Stimulated activated CD4-positive, alpha-beta T cell treated with anti-CD3 and anti-CD28 coated beads, Interleukin-15, amount 100 ng/mL, for 48 hours (primary cell): Measurements from ENCODE around the gene NFE2L2.
"Not testable (repeated sequence)": the region's sequence is repeated elsewhere in the genome, so short reads cannot be mapped to it uniquely, and the experiment has no call there.

Source experiments
- DNase-seq, 2 donors: peaks; one replicate each; pipeline ENCODE4 v3.0.0-alpha.2; 2020; ENCODE audit warnings: low read depth in 2 of 2

NFE2L2 gene

GRCh38 chr2:177264693-177265587 lies at the start of gene NFE2L2:
NFE2L2 (minus strand) TSS chr2:177264727; CDS start chr2:177264576, 151 bp downstream.
- peak; percentile 88 to 93 for DNase-seq

DNA sequence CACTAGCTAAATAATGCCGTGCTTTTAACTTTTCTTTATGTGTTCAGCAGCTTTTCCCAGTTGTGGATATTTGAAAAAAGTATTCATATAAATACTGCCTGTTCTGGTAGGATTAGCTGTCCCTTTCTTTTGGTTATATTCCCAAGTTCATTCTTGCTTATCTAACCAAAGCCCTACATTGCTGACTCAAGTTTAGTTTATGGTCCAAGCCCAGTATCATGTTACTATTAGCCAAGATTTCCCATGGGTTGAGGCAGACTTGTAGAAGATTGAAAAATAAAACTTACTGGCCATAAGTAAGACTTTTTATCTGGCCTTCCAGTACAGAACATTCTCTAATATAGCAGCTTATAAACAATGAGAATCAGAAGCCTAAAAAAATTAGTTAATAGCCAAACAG lies 49.7 kb upstream of the NFE2L2 start:
- no peak for DNase-seq

DNA sequence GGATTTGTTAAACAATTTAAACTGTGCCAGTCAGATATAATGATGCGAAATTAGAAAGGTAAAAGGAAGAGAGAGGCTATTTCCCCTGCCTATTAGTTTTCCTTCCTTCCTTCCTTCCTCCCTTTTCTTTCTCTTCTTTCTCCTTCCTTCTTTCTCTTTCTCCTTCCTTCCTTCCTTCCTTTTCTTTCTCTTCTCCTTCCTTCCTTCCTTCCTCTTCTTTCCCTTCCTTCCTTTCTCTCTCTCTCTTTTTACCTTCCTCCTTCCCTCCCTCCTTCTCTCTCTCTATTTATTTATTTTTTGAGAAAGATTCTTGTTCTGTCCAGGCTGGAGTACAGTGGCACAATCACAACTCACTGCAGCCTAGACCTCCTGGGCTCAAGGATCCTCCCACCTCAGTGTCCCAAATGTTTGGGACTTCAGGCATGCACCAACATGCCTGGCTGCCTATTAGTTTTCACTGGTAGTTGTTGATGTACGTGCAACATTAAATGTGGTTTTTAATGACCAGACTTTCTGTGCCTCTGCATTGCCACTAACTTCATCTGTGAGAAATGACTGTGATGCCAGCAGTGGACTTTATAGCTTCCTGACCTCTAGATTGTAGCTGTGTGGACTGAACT lies 48.7 kb upstream of the NFE2L2 start:
- no peak for DNase-seq

DNA sequence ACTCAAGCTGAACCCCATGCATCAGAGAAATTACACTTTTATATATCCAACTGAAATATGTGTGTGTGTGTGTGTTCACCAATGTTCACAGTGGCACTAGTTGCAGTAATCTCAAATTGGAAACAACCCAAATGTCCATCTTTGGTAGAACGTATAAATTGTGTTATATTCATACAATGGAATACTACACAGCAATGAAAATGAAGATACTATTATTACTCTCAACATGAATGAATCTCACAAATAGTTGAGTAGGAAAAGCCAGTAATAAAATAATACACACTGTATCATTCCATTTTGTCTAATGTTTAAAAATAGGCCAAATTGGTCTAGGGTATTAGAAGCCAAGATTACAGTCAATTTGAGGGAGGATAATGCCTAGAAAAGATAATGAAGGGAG lies 48.0 kb upstream of the NFE2L2 start:
- no peak for DNase-seq

DNA sequence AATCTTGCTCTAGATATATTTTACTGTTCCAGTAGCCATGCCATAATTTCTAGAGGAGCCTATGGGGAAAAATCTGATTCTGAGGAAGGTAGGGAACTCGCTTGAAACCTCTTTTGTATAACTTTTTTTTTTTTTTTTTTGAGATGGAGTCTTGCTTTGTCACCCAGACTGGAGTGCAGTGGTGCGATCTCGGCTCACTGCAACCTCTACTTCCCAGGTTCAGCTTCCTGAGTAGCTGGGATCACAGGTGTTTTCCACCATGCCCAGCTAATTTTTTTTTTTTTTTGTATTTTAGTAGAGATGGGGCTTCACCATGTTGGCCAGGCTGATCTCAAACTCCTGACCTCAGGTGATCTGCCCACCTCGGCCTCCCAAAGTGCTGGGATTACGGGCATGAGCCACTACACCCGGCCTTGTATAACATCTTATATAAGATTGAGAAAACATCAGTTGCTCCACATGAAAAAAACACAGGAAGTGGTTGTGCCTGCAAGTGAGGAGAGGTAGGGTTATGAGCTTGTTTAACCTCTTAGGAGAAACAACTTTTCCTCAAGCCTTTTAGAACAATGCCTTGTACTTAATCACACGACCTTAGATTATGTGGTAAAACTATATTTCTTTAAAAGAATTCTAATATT lies 45.3 kb upstream of the NFE2L2 start:
- not testable (repeated sequence) for DNase-seq

DNA sequence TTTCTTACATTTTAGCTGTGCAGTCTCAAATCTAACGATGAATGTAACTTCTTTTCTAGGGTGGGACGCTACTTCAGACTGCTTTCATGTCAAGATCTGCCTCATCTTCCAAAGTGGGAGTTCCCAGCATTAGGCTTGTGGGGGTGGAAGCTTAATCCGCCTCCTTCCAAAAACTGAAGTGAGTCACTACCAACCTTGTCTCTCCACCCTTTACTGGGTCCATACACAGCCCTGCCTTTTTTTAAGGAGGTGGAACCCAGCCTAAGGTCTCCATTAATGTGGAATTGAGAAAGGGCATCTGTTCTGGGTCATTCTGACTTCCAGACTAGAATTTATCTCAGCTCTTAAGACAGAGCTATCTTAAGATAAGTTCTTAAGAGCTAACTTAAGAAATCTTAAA lies 42.0 kb upstream of the NFE2L2 start:
- no peak for DNase-seq

- DNase-seq, result no peak
These were observed 39.4 kb upstream of the NFE2L2 start for GRCh38 chr2:177303939-177304338.

GRCh38 chr2:177302552-177302951 lies 38.0 kb upstream of the NFE2L2 start:
- no peak for DNase-seq

- no peak for DNase-seq
These were observed 33.7 kb upstream of the NFE2L2 start for GRCh38 chr2:177298191-177298590.

DNA sequence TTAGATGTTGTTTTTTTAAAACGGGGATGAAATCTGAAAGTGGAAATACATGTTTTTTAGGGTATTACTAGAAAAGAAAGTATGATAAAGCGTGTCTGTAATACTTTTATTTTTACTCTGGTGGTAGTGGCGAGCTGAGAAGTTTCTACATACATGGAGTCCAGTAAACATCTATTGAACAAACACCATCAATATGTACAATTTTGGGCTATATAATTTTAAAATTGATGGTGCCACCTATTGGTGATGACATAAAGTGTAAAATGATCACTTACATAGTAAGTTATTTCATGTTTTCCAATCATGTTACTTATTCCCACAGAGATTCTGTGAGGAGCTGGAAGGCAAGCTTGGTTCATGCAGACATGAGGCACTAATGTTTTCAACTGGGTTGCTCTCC lies 31.5 kb upstream of the NFE2L2 start:
- DNase-seq, result no peak

DNA sequence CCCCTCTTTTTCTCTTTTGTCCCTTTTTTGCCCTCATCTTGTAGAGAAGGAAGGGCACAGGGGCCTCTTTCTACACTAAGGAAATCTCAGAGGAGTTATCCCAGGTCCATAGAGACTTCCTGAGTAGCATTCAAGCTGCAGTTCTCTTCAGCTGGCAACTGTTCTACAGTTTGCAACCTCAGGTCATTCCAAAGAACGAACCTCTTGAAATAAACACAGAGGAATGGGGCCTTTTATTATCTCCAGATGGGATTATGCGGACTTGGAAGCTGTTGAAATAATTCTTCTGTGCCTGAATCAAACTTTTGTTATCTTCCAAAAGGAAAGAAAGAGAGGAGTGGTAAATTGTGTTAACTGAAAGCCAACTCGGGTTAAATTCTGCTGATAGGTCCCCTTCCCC lies 31.0 kb upstream of the NFE2L2 start:
- DNase-seq, result no peak

DNA sequence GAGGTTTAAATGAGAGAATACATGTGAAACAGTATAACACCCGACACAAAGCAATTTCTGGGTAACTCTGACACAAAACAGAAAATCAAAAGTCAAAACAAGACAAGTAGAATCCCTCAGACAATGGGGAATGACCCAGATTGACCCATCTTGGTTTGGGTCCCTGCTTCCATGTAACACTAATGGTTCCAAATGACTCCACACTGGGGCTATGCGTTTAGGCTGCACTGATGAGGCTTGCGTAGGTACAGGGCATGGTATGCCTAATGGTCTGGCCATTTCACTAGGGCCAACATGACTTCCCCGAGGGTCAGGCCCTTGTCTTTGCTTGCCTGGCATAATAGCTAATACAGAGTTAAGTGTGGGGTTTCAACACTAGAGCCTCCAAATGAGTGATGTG lies 27.2 kb upstream of the NFE2L2 start:
- no peak for DNase-seq

- no peak for DNase-seq
These were observed 25.5 kb upstream of the NFE2L2 start for GRCh38 chr2:177289824-177290628.

GRCh38 chr2:177287814-177288213 lies 23.3 kb upstream of the NFE2L2 start:
- DNase-seq, result no peak

GRCh38 chr2:177285892-177286715 lies 21.6 kb upstream of the NFE2L2 start:
- DNase-seq, result no peak

GRCh38 chr2:177284531-177284930 lies 20.0 kb upstream of the NFE2L2 start:
- DNase-seq, result no peak

- no peak for DNase-seq
These were observed 19.4 kb upstream of the NFE2L2 start for GRCh38 chr2:177283906-177284305.

GRCh38 chr2:177282787-177283572 lies 18.5 kb upstream of the NFE2L2 start:
- no peak for DNase-seq

- no peak for DNase-seq
These were observed 17.7 kb upstream of the NFE2L2 start for GRCh38 chr2:177282181-177282641.
